K562 (cell line): ENCODE results near the gene ERN1. TPM values are rescaled to one million over a fixed set of nuclear protein-coding genes. Genes with fewer than 3 reads are reported as not detected.

Experiments used
- HDAC8 ChIP-seq: fragments of 450-650 bp; IDR thresholded peaks from 2 replicates; pipeline ENCODE4 v1.6.1; 2016; ENCODE audit warnings: mild to moderate bottlenecking, missing genetic modification characterization, moderate library complexity, missing compliant biosample characterization
- JUND ChIP-seq, 2 experiments: IDR thresholded peaks; 2 replicates in 1 of 2; 3 replicates in 1 of 2; pipeline ENCODE4 v1.6.1; 2011; ENCODE audit warnings: borderline replicate concordance in 2 of 2, low read depth in 2 of 2, low read length in 2 of 2, improper control_type of control experiment in 1 of 2, missing biosample characterization in 1 of 2, missing genetic modification characterization in 1 of 2, missing genetic modification reagents in 1 of 2
- polyA plus RNA-seq, 8 experiments: library from polyadenylated mRNA; depleted of rRNA in 4 of 8; stranded (reverse) in 5 of 8; unstranded in 3 of 8; fragments of >200 nt; fragmentation: Nextera tagmentation in 2 of 8; fragmentation: Illumina TruSeq in 1 of 8; extraction: Ambion mirVana in 2 of 8; extraction: Trizol in 1 of 8; gene quantifications; 2 replicates each; pipeline versions ENCODE4 v1.2.1 to v1.2.3, GENCODE V29; 2011 to 2014; ENCODE audit warnings: inconsistent platforms in 1 of 8, missing spikeins in 1 of 8
- total RNA-seq, 7 experiments: library from RNA; depleted of rRNA in 6 of 7; stranded (reverse); fragments of >200 nt in 6 of 7; fragmentation: Illumina TruSeq in 2 of 7; extraction: Trizol in 2 of 7; gene quantifications; 2 replicates each; pipeline versions ENCODE4 v1.2.1 to v1.2.3, GENCODE V29; 2011 to 2021; ENCODE audit warnings: low replicate concordance in 1 of 7
- TF ChIP-seq, protein P1 (sequence below), 2 experiments: fragments of 450-650 bp in 1 of 2; sonication (generic) in 1 of 2; formaldehyde crosslinking in 1 of 2; IDR thresholded peaks; 2 replicates each; pipeline versions ENCODE4 v1.7.1 to v1.9.0; 2016 to 2022; ENCODE audit warnings: inconsistent platforms in 1 of 2, mild to moderate bottlenecking in 1 of 2, missing genetic modification reagents in 1 of 2

The ERN1 gene
- total and polyA plus RNA-seq, 9 of the 15 experiments (the other 6 are each of a cell fraction or from before 2014, with no cell fraction given), result 2.1 to 22.5 (median 7.3) TPM

- TF ChIP-seq, protein P1, sequence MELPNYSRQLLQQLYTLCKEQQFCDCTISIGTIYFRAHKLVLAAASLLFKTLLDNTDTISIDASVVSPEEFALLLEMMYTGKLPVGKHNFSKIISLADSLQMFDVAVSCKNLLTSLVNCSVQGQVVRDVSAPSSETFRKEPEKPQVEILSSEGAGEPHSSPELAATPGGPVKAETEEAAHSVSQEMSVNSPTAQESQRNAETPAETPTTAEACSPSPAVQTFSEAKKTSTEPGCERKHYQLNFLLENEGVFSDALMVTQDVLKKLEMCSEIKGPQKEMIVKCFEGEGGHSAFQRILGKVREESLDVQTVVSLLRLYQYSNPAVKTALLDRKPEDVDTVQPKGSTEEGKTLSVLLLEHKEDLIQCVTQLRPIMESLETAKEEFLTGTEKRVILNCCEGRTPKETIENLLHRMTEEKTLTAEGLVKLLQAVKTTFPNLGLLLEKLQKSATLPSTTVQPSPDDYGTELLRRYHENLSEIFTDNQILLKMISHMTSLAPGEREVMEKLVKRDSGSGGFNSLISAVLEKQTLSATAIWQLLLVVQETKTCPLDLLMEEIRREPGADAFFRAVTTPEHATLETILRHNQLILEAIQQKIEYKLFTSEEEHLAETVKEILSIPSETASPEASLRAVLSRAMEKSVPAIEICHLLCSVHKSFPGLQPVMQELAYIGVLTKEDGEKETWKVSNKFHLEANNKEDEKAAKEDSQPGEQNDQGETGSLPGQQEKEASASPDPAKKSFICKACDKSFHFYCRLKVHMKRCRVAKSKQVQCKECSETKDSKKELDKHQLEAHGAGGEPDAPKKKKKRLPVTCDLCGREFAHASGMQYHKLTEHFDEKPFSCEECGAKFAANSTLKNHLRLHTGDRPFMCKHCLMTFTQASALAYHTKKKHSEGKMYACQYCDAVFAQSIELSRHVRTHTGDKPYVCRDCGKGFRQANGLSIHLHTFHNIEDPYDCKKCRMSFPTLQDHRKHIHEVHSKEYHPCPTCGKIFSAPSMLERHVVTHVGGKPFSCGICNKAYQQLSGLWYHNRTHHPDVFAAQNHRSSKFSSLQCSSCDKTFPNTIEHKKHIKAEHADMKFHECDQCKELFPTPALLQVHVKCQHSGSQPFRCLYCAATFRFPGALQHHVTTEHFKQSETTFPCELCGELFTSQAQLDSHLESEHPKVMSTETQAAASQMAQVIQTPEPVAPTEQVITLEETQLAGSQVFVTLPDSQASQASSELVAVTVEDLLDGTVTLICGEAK (IDR thresholded peaks at IDR 0.05), result 0 out of 2 replicates have a peak, but pooled peaks have one; percentile 10
- TF ChIP-seq, protein P1 (CRISPR knock-in tag; IDR thresholded peaks at IDR 0.05), result no peak
- peak; percentile 90 for TF ChIP-seq HDAC8 (tag)
- TF ChIP-seq JUND (IDR thresholded peaks at IDR 0.05; ENCODE audit: borderline replicate concordance, low read depth, low read length), result peak; percentile 88
- peak; percentile 86; the same call in 2 of the 3 replicates for TF ChIP-seq JUND (tag; IDR thresholded peaks at IDR 0.05; ENCODE audit: borderline replicate concordance, low read depth, low read length)
Measured at GRCh38 chr17:64081802-64082799, 47.8 kb downstream of the ERN1 start (continued).
